ENCODE results near the gene AMIGO1.

AMIGO1 gene, protein sequence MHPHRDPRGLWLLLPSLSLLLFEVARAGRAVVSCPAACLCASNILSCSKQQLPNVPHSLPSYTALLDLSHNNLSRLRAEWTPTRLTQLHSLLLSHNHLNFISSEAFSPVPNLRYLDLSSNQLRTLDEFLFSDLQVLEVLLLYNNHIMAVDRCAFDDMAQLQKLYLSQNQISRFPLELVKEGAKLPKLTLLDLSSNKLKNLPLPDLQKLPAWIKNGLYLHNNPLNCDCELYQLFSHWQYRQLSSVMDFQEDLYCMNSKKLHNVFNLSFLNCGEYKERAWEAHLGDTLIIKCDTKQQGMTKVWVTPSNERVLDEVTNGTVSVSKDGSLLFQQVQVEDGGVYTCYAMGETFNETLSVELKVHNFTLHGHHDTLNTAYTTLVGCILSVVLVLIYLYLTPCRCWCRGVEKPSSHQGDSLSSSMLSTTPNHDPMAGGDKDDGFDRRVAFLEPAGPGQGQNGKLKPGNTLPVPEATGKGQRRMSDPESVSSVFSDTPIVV

GRCh38 chr1:109509176-109510134 is at the start of gene AMIGO1:
Gene AMIGO1 (minus strand): TSS chr1:109509727. CDS start chr1:109508912, 815 bp downstream.
- peak in 1 of 2 donors; percentile 45 for DNase-seq (ENCODE audit: low read depth in 2 of 2)

DNA sequence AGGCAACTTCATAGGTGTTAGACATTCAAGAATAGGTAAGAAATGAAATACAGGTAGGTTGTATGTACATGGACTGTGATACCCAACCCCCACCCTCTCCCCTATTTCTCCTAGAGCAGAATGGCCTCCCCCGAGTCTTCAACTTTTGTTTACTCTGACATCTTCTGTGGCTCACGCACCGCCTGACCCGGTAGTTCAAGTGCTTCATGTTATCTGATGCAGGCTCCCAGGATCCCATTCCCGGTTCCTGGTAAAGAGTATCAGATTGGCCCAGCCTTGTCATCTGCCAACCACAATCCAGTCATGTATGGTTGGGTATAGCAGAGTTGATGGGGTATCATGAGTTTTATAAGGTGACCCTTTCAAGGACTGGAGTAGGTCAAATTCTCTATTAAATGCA is 48.0 kb upstream of the AMIGO1 start:
- no peak for DNase-seq (ENCODE audit: low read depth in 2 of 2)

DNA sequence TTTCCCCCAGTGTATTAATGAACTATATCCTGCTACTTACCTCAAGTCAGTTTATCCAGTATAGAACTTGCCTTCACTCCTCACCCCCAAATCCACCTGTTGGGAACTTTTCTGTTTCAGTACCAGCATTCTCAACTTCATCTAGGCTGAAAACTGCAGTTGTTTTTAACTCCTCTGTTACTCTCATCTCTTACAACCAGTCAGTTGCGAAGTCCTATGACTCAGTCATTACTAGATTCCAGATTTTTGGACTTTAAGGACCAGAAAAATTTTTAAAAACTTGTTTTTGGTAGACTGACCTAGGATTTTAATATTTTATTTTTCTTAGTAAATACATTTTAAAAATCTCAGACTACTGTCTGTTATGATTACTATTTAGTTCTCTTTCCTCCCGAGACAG is 47.0 kb upstream of the AMIGO1 start:
- DNase-seq (ENCODE audit: low read depth in 2 of 2), result no peak

- peak; percentile 79 to 88 for DNase-seq (ENCODE audit: low read depth in 2 of 2)
Observed at GRCh38 chr1:109548321-109549267, 39.1 kb upstream of the AMIGO1 start, which contains the start of gene GNAI3. Gene GNAI3 (plus strand): TSS chr1:109548615. CDS start chr1:109548721, 106 bp downstream.

DNA sequence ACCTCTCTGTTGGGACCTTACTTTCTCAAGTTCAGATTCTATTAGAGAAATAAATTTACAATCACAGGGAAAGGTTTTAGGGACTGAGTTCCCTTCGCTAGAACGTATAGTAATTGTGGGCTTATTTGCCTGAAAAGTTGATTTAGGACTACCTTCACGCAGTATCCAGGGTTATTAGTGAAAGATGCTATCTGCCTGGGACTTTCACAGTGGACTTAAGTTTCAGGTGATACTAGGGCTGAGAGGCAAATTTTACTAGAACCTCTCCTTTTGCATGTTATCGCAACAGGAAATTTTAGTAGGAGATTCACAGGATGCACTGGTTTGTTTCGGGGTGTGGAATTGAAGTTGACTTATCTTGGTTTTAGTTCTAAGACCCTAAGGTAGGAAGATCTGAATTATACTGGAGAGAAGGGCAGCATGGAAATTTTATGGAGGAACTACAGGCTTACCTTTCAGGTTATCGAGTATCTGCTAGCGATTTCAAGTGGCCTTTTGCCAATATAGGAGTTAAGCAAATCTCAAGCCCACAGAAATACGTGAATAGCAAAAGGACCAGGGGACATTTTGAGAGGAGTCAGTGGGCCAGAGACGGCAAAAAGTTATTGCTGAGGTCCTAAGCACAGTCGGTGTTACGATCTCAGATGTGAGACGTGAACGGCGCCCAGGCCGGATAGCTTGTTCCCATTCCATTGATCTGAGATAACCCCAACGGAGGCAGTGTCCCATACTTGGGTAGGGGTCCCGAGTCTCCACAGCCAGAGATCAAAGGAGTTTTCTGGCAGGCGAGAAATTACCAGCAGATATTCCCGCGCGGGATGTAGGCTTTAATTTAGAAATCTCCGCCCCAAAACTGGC is 38.2 kb upstream of the AMIGO1 start:
- no peak for DNase-seq (ENCODE audit: low read depth in 2 of 2)

DNA sequence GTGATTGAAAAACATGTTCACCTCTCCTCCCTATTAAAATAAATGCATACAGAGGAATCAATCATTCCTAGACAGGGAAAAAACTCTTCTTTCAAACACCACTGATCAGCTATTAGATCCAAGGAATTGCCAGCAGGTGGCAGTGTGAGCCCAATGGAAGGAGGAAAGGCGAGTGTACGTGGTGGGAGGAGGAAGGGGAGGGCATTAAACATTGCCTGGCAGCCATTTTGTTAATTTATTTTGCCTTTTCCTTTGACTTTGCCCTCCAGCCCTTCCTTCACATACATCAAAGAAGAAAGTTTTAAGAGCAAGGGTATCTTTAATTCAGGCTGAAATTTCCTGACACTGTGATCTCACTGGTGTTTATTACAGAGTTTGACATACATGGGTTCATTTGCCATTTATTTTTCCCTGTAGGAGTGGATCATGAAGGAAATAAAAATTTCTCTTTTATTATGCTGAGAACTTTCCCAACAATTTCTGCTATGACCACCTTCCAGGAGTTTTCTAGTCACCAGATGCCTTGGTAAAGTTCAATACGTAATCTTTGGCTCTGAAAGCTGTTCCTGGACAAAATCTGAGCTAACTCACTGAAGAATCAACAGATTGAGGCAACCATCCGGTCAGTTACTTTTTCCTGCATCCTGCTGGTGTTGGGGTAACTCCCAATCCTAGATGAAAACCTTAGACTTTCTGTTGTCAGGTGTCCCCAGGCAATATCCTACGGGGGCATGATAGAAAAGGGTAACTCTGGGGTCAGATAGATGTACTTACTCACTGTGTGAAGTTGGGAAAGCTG is 37.0 kb upstream of the AMIGO1 start:
- peak; percentile 72 to 86 for DNase-seq (ENCODE audit: low read depth in 2 of 2)

GRCh38 chr1:109543988-109544735 is 34.6 kb upstream of the AMIGO1 start:
- DNase-seq (ENCODE audit: low read depth in 2 of 2), result no peak

DNA sequence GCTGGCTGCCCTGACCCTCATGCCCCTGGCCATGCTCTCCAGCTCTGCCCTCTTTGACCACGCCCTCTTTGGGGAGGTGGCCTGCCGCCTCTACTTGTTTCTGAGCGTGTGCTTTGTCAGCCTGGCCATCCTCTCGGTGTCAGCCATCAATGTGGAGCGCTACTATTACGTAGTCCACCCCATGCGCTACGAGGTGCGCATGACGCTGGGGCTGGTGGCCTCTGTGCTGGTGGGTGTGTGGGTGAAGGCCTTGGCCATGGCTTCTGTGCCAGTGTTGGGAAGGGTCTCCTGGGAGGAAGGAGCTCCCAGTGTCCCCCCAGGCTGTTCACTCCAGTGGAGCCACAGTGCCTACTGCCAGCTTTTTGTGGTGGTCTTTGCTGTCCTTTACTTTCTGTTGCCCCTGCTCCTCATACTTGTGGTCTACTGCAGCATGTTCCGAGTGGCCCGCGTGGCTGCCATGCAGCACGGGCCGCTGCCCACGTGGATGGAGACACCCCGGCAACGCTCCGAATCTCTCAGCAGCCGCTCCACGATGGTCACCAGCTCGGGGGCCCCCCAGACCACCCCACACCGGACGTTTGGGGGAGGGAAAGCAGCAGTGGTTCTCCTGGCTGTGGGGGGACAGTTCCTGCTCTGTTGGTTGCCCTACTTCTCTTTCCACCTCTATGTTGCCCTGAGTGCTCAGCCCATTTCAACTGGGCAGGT is 33.9 kb upstream of the AMIGO1 start:
- DNase-seq (ENCODE audit: low read depth in 2 of 2), result no peak

GRCh38 chr1:109542657-109543056 is 33.1 kb upstream of the AMIGO1 start:
- DNase-seq (ENCODE audit: low read depth in 2 of 2), result no peak

GRCh38 chr1:109541102-109541501 is 31.6 kb upstream of the AMIGO1 start:
- DNase-seq (ENCODE audit: low read depth in 2 of 2), result no peak

DNA sequence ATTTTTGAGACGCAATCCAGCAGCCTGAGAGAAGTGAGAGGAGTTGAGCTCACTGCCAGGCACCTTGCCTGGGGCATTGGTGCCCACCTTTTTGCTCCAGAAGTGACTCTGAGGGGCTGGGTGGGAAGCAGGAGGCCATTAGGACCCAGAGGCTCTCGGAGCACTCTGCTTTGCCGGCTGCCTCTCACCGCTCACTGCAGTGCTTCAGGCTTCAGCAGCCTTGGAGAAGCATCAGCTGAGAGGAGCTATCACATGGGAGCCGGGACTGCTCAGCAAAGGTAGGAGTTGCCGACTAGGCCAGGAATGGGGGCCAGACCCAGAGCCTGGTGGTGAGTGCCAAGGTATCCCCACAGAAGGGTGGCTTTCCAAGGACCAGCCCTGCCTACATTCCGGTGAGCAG is 30.1 kb upstream of the AMIGO1 start, which contains the start of gene GPR61:
Gene GPR61, plus strand, starts transcription at position 197 of the 400 bp plus-strand sequence. CDS start 3,151 bp downstream, outside the sequence.
- DNase-seq (ENCODE audit: low read depth in 2 of 2), result no peak

DNA sequence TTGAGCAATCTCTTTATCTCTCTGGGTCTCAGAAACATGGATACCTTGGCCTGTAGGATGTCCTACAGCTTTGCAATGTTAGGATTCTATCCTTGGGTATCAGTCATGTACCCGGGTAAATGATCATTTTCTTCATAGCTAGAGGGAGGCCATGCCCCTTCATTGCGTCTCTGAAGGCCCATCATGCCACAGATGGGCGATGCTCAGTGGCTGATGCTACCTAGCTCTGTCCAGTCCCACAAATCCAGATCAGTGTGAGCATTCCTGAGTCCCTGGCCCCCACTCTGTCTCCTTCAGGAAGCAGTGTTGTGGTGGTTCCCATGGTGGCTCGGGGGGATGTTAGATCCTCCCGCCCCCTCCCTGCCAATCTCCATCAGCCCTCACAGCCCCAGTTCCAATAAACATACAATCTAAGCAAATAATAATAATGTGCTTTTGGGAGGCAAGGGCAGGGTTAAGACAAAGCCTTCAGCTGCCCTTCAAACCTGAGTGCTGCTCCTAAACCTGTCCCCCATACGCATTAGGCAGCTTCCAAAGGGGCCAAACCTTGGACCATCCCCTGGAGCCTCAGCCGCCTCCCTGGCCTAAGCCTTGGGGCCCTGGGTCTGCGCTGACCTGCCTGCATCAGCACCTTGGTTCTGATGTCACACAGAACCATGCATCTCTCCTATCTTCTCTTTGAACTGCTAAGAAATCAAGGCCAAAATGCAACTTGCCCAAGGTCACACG is 29.5 kb upstream of the AMIGO1 start:
- no peak for DNase-seq (ENCODE audit: low read depth in 2 of 2)

DNA sequence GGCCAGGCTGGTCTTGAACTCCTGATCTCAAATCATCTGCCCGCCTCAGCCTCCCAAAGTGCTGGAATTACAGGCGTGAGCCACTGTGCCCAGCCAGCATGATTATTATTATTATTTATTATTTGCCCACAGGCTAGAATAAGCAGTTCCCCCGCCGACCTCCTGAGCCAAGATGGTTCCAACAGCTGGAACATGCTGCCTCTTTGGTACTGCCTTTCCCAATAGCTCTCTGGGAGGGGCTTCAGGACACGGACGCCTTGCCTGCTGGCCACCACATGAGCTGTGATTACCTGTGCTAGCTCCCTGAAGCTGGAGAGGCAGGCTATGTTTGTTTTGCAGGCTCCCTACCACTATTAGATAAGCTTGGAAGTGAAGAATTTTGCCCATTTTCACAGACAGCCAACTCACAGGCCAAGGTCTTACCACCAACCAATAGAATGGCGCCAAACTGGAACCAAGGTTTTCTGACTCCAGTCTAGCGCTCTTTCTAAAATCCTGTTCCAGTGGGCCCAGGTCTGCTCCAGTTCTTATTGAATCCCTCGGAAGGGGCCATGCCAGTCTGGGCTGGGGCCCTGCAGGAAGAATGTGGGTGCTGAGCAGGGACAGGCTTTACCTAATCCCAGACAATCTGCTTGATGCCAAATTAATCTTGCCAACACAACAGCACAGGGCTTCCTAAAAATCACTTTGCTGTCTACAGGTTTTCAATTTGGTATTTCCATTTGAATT is 28.1 kb upstream of the AMIGO1 start:
- DNase-seq (ENCODE audit: low read depth in 2 of 2), result no peak

DNA sequence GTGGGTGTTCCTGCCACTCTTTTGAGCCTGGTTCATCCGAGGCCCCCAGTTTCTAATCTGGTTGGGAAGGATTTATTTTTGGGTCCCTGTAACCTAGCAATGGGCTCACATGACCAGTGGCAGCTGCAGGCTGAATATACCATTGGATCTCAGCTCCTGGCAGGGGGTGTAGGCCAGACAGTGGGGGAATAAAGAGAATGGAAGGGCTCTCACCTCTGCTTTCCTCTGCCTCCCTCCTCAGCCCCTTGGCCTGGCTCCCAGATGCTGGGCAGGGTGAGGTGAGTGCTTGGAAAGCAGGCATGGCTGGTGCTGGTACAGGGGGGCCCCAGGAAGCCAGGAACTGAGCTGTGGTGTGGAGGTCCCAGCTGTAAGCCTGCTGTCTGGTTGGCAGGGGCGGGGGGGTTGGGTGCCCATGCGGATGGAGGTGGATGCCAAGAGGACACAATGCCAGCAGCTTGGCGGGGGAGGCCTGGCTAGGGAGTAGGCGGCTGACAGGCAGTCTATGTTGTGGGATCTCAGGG is 26.5 kb upstream of the AMIGO1 start:
- no peak for DNase-seq (ENCODE audit: low read depth in 2 of 2)

- DNase-seq (ENCODE audit: low read depth in 2 of 2), result no peak
Observed at GRCh38 chr1:109535481-109535880, 26.0 kb upstream of the AMIGO1 start.

GRCh38 chr1:109534307-109534858 is 24.9 kb upstream of the AMIGO1 start:
- no peak for DNase-seq (ENCODE audit: low read depth in 2 of 2)
